ENCODE measurements around the gene TMPRSS11F.
"Not testable (repeated sequence)": the region's sequence is repeated elsewhere in the genome, so short reads cannot be mapped to it uniquely, and the experiment has no call there.

The TMPRSS11F gene

GRCh38 chr4:68129793-68130192, at the start of gene TMPRSS11F:
Gene TMPRSS11F (minus strand): TSS chr4:68129869. CDS start chr4:68129820, 49 bp downstream.
- no peak for DNase-seq (ENCODE audit: low read depth in 2 of 2)

- no peak for DNase-seq (ENCODE audit: low read depth in 2 of 2)
Measured at GRCh38 chr4:68176904-68177303, 47.2 kb upstream of the TMPRSS11F start.

GRCh38 chr4:68176500-68176899, 46.8 kb upstream of the TMPRSS11F start:
- DNase-seq (ENCODE audit: low read depth in 2 of 2), result no peak

GRCh38 chr4:68175562-68176155, 46.0 kb upstream of the TMPRSS11F start:
- no peak for DNase-seq (ENCODE audit: low read depth in 2 of 2)

GRCh38 chr4:68174389-68174788, 44.7 kb upstream of the TMPRSS11F start:
- DNase-seq (ENCODE audit: low read depth in 2 of 2), result not testable (repeated sequence)

DNA sequence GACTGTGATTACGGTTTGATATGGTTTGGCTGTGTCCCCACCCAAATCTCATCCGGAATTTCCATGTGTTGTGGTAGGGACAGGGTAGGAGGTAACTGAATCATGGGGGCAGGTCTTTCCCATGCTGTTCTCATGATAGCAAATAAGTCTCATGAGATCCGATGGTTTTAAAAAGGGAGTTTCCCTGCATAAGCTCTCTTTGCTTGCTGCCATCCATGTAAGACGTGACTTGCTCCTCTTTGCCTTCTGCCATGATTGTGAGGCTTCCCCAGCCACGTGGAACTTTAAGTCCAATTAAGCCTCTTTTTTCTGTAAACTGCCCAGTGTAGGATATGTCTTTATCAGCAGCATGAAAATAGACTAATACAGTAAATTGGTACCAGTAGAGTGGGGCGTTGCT, 42.5 kb upstream of the TMPRSS11F start:
- DNase-seq (ENCODE audit: low read depth in 2 of 2), result not testable (repeated sequence)

DNA sequence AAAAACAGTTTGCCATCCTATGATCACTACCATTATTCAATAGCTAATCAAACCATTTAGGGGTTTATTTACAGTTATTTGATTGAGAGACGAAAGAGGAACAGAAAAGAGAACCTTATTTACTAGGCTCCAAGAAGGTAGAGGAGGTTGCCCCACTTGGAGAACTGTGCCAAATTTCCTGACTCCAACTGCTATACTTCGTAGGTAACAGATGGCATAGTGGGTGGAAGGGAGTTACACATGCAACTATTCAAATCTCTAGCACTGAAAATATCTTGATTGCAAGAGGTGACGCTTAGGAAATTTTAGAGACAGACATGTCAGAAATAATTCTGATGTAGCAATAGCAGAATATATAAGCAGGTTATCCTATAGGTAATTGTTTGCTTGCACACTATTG, 38.0 kb upstream of the TMPRSS11F start:
- DNase-seq (ENCODE audit: low read depth in 2 of 2), result no peak

GRCh38 chr4:68167166-68167565, 37.5 kb upstream of the TMPRSS11F start:
- DNase-seq (ENCODE audit: low read depth in 2 of 2), result no peak

DNA sequence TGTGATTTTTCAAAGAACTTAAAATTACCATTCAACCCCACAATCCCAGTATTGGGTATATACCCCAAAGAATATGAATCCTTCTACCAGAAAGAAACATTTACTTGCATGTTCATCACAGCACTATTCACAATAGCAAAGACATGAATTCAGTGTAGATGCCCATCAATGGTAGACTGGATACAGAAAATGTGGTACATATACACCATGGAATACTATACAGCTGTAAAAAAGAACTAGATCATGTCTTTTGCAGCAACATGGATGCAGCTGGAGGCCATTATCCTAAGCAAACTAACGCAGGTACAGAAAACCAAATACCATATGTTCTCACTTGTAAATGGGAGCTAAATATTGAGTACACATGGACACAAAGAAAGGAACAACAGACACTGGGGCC, 34.1 kb upstream of the TMPRSS11F start:
- DNase-seq (ENCODE audit: low read depth in 2 of 2), result no peak

DNA sequence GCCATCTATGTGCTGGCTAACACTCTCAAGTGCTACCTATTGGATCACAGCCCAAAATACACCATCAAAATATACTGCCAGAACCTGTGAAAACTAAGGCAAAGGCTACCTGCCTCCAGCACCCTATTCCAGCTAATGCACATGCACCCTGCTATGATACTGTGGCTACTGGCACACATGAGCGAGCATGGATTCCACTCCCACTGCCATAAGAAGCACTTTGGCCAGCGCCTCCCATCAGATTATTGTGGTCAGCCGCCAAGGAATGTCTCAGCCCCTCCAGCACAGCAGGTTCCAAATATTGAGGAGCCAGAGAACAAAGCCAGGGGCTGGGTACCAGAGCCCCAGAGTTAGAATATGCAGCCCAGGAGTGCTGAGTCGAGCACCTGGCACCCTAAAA, 32.5 kb upstream of the TMPRSS11F start:
- no peak for DNase-seq (ENCODE audit: low read depth in 2 of 2)

DNA sequence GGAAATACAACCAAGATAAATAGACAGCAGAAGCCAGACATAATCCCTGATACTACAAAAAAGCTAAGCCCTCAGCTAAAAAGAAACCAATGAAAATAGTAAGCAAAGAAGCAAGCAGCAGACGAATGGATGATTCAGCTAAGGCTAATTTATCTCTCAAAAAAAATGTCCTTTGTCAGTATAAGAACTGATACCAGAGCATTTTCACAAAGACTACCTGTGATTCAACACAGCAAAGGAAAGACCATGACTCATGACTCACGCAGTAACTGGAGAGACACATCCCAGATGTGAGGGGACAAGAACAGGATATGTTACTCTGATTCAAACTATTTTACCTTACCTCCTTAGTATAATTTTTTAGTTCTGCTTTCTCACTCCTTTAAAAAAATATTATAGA, 22.7 kb upstream of the TMPRSS11F start:
- no peak for DNase-seq (ENCODE audit: low read depth in 2 of 2)

DNA sequence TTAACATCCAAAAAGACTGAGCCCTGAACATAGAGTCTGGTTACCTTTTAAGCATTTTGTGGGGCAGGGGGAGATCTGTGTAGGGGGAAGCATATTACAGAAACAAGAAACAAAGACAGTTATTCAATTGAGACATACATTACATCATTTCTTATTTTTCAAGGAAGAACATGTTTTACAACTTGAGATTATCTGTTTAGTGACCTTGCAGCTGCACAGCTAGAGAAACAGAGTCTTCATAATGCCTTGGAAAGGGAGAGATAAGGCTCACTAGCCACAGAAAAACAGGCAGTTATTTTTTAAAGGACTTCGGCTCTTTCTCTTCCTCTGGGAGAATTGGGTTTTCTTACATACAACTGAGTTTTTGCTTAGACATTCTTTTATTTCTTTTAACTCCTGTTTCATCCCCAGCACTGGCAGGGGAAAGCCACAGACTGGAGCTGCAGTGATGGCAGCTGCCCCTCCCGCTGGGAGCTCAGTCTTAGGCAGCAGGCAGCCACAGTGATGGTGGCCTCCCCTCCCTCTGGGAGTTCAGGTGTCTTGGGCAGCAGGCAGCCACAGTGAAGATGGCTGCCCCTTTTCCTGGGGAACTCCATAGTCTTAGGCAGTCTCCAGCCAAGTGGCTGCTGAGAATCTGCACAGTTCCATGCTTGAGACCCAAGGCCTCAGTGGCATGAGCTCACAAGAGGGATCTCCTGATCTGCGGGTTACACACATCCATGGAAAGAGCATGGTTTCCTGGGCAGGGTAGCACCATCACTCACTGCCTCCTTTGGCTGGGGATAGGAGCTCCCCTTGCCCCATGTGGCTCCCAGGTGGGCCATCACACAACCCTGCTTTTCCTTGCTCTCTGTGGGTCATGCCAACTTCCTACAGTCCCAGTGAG, 19.4 kb upstream of the TMPRSS11F start:
- no peak for DNase-seq (ENCODE audit: low read depth in 2 of 2)

GRCh38 chr4:68147079-68147478, 17.4 kb upstream of the TMPRSS11F start:
- no peak for DNase-seq (ENCODE audit: low read depth in 2 of 2)

GRCh38 chr4:68145261-68145660, 15.6 kb upstream of the TMPRSS11F start:
- no peak for DNase-seq (ENCODE audit: low read depth in 2 of 2)

- no peak for DNase-seq (ENCODE audit: low read depth in 2 of 2)
Measured at GRCh38 chr4:68141852-68142251, 12.2 kb upstream of the TMPRSS11F start.

DNA sequence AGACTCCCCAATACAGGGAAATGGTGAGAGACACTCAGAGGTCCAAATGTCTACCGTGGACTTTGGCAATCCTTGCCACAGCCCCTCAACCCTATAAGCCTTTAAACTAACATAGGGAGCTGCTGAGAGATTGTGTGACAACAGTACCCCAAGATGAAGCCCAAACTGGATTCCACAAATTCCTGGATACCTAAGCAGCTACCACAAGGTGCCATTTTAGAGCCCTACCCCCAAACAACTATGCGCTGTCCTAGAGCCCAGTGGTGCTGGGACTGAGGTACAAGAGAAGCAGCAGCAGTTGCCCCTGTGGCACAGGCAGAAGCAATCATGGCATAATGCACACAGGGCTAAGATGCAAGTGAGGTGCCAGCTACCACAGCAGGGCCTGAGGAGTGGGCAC, 2.7 kb upstream of the TMPRSS11F start:
- no peak for DNase-seq (ENCODE audit: low read depth in 2 of 2)

DNA sequence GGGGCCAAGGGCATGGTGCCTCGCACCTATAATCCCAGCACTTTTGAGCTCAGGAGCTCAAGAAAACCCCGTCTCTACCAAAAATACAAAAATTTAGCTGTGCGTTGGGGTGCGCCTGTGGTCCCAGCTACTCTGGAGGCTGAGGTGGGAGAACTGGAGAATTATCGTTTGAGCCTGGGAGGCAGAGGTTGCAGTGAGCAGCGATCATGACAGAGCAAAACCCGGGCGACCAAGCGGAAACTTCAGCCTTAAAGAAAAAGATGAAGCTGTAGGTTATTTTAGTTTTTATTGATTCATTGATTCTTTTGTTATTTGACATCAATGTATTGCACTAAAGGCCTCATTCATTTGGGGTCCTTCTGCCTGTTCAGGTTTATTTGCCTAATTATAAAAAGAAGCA, 5.4 kb downstream of the TMPRSS11F start:
- DNase-seq (ENCODE audit: low read depth in 2 of 2), result no peak

- no peak for DNase-seq (ENCODE audit: low read depth in 2 of 2)
Measured at GRCh38 chr4:68123525-68123924, 6.1 kb downstream of the TMPRSS11F start.

GRCh38 chr4:68119921-68120320, 9.7 kb downstream of the TMPRSS11F start:
- DNase-seq (ENCODE audit: low read depth in 2 of 2), result no peak

DNA sequence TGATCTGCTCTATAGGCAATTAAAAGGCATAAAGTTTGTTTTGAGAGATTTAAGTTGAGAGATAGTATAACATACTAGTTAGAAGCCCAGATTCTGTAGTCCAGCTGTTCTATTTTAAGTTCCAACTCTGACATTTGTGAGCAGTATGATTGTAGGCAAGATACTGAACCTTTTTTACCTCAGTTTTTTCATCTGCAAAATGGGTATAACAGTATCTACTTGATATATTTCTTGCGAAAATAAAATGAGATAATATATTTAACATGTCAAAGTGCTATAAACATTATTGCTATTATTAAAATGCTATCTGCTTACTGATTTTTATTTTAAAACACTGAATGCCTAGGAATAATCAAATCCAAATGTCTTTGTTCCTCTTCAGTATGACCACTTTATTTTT, 19.2 kb downstream of the TMPRSS11F start:
- no peak for DNase-seq (ENCODE audit: low read depth in 2 of 2)

- no peak for DNase-seq (ENCODE audit: low read depth in 2 of 2)
Measured at GRCh38 chr4:68109868-68110267, 19.8 kb downstream of the TMPRSS11F start.

GRCh38 chr4:68082758-68083157, 46.9 kb downstream of the TMPRSS11F start:
- no peak for DNase-seq (ENCODE audit: low read depth in 2 of 2)

DNA sequence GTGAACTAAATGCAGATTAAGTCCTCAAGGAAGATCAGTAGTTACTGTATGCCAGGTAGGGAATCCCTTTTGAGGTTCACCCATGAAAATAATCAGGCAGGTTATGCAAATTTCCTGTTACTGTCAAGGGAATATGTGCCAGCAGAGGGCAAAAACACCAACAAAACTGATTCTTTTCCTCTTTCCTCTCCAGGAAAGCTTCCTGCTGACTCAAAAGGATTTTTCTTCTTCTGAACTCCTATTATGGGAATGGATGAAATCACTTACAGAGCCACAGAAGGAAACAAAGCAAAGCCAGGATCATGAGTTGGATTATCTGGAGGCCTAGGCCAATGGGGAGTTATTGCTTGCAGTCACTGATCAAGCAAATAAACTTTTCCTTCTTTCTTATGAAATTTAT, 49.7 kb downstream of the TMPRSS11F start:
- no peak for DNase-seq (ENCODE audit: low read depth in 2 of 2)

All from stimulated activated CD4-positive, alpha-beta T cell treated with anti-CD3 and anti-CD28 coated beads, Interleukin-1b, Interleukin-23, amount 100 ng/mL, for 1 hour (primary cell).